Thyroid gland (tissue), 4 donors: ENCODE data around the gene VSTM4.

Experiments used
- CTCF ChIP-seq, 6 experiments: fragments of 200-600 bp in 3 of 6; fragments of 450-650 bp in 3 of 6; sonication (generic) in 3 of 6; IDR thresholded peaks; one replicate each; pipeline ENCODE4 v1.5.1; 2016 to 2019; ENCODE audit warnings: antibody characterized with exemption in 6 of 6, mild to moderate bottlenecking in 2 of 6, inconsistent platforms in 1 of 6, moderate library complexity in 1 of 6
- POLR2A ChIP-seq, 2 donors: fragments of 450-650 bp; IDR thresholded peaks; one replicate each; pipeline ENCODE4 v1.6.1; 2017; ENCODE audit warnings: antibody characterized with exemption in 2 of 2, mild to moderate bottlenecking in 2 of 2, moderate library complexity in 1 of 2

- no peak for TF ChIP-seq CTCF (IDR thresholded peaks at IDR 0.05)
- TF ChIP-seq POLR2A (IDR thresholded peaks at IDR 0.05): no peak
These were observed 21.2 kb upstream of the VSTM4 start for GRCh38 chr10:49136525-49136924.
